NCI-H1092 treated with DMSO at 0.1 percent for 48 hours (cell line): ENCODE data around the gene MYO5A.
"Not testable (repeated sequence)": the region's sequence is repeated elsewhere in the genome, so short reads cannot be mapped to it uniquely, and the experiment has no call there.

Experiments
- DNase-seq: peaks from one replicate; lab custom pipeline; 2025; lab: John Stamatoyannopoulos, UW

MYO5A gene

DNA sequence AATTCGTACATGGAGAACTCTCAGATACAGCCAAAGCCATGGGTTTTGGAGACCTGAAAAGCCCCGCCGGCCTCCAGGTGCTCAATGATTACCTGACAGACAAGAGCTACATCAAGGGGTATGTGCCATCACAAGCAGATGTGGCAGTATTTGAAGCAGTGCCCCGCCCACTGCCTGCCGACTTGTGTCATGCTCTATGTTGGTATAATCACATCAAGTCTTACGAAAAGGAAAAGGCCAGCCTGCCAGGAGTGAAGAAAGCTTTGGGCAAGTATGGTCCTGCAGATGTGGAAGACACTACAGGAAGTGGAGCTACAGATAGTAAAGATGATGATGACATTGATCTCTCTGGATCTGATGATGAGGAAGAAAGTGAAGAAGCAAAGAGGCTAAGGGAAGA is 23.5 kb downstream of the MYO5A start:
- no peak for DNase-seq

GRCh38 chr15:52503788-52504496 is 24.7 kb downstream of the MYO5A start:
- no peak for DNase-seq

DNA sequence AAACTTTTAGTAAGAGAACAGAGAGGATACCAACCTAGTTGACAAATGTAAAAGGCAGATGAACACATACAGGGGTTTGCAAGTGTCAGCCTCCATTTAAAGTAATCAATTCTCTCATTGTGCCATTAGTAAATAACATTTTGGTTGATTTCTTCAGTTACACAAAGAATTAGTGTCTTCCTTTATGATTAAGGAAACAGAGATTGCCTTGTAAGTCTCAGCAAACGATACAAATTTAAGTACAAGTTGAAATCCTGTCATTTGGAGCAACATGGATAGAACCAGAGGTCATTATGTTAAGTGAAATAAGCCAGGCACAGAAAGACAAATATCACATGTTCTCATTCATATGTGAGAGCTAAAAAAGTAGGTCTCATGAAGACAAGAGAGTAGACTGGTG is 26.1 kb downstream of the MYO5A start:
- DNase-seq, result no peak

DNA sequence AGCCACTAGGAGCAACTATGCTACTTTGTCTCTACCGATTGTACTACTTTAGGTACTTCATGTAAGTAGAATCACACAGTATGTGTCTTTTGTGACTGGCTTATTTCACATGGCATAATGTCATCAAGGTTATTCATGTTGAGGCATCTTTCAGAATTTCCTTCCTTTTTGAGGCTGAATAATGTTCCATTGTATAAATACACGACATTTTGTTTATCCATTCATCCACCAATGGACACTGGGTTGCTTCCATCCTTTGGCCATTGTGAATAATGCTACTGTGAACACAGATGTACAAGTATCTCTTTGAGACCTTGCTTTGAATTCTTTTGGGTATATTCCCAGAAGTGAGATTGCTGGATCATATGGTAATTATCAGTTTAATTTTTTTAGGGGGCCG is 29.2 kb downstream of the MYO5A start:
- DNase-seq, result no peak

- no peak for DNase-seq
These were observed 30.0 kb downstream of the MYO5A start for GRCh38 chr15:52498706-52499105.

DNA sequence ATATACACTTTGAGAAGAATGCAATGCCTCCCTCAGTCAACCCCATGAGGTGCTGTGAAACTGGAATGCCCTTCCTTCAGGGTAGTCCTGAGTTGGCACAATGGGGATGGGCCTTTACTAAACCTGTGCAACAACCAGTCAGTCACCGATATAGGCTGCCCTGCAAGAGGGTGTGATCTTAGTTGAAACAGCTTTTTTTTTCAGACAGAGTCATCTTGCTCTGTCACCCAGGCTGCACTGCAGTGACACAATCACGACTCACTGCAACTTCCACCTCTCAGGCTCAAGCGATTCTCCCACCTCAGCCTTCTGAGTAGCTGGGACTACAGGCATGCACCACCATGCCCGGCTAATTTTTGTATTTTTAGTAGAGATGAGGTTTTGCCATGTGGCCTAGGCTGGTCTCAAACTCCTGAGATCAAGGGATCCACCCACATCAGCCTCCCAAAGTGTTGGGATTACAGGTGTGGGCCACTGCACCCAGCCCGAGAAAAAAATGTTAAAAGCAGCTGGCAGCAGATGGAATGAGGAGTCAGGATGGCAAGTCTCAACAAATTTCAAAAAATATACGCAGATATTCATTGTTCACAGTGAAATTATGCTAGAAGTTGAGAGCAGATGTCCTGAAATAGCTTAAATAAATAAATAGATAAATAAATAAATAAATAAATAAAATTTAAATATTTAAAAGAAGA is 31.8 kb downstream of the MYO5A start:
- DNase-seq, result no peak

- no peak for DNase-seq
These were observed 32.5 kb downstream of the MYO5A start for GRCh38 chr15:52496175-52496574.

- no peak for DNase-seq
These were observed 33.6 kb downstream of the MYO5A start for GRCh38 chr15:52495125-52495524.

DNA sequence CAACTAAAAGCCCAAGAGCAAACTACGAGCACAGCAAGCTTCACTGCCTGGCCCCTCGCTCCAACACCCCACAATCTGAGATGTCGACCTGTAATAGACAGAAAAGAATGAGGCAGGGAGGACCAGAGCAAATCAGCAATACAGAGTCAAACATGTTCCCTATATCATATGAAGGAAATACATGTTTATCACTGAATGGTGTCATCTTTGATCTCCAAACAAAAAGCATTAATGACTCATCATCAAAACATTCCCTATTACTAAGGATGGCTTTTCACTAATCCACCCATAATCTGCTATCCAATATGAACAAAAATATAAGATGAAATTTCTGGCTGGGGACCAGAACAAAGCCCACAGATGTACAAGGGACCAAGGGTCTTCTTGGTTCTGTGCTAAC is 34.7 kb downstream of the MYO5A start:
- no peak for DNase-seq

- DNase-seq, result no peak
These were observed 36.5 kb downstream of the MYO5A start for GRCh38 chr15:52492132-52492531.

GRCh38 chr15:52491472-52491871 is 37.2 kb downstream of the MYO5A start:
- DNase-seq, result no peak

GRCh38 chr15:52489430-52489829 is 39.2 kb downstream of the MYO5A start:
- DNase-seq, result not testable (repeated sequence)

GRCh38 chr15:52488830-52489229 is 39.9 kb downstream of the MYO5A start:
- DNase-seq, result no peak

GRCh38 chr15:52486003-52486996 is 42.4 kb downstream of the MYO5A start:
- DNase-seq, result no peak

GRCh38 chr15:52485290-52485689 is 43.4 kb downstream of the MYO5A start:
- DNase-seq, result no peak

DNA sequence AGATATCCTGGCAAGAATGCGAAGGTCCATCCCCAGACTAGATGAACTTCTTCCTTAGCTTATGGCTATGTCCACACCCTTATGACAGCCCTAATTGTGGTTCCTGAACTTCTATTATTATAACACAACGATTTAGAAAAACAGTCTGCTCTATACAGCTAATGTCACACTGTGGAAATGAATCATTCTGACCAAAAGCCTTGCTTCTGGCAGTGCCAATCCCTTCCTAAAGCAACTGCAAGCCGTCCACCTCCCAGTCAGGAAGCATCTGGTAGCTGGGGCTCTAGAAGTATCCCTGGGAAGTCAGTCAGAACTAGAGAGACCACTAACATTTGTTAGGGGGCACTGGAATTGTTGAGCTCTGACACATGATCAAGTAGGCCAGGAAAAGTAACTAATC is 45.0 kb downstream of the MYO5A start:
- DNase-seq, result no peak

- no peak for DNase-seq
These were observed 46.8 kb downstream of the MYO5A start for GRCh38 chr15:52481915-52482314.

DNA sequence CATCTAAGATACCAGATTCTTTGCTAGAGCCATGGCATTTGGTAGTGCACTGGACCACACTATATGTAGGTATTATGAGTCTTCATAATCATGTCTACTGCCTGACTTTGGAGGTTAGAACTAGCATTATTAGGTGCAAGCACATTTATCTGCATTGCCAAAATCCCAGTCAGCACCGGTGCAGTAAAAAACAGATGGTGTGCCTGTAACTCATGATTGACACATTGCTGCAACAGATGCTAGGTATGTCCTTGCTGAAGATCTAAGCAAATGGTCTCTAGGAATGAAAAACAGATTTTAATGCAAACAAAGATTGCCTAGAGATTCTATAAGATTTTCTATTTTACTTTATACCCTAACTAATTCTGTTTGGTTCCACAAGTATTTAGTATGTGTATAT is 47.7 kb downstream of the MYO5A start:
- DNase-seq, result no peak

- no peak for DNase-seq
These were observed 62.0 kb downstream of the MYO5A start for GRCh38 chr15:52466716-52467115.

DNA sequence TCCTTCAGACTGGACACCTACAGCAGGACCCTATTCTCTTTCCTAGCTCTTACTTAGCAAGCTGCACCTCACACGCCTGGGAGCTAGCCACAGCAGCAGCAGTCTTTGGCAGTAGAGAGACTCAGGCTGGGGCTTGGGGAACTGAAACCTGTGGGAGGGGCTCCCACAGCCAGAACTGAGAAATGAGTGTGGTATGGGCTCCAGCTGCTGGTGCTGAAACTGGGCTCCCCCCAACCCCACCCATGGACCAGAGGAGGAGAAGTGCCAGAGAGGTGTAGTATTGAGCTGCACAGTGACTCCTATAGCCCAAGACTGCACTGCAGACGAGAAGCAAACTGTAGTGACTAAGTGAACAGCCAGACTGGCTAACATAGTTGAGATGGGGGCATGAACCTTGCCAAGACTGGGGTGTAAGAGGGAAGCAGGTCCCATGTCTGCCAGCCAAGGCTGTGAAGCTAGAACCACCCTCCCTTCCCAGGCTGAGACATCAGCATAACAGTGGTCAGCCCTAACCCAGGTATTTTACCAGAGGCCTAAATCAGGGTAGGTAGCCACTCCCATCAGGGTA is 62.5 kb downstream of the MYO5A start:
- no peak for DNase-seq

DNA sequence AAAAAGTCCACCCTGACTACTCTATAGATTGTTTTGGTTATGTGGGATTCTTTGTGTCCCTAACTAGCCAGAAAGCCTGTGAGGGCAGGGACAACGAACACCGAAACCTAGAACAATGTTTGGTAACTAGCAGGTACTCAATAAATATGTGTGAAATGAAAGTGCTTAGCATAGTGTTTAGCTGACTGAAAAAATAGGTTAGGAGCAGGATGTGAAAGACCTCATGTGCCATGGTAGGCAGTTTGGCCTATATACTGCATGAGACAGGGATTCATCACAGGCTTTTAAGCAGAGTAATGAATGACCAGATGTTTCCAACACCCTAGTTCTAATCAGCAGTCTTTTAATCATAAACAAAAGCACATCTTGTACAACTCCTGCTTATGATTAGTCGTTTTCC is 64.2 kb downstream of the MYO5A start:
- DNase-seq, result no peak

- no peak for DNase-seq
These were observed 64.6 kb downstream of the MYO5A start for GRCh38 chr15:52464040-52464439.
